Measurements from ENCODE around the gene SH3PXD2A.

Gene SH3PXD2A

GRCh38 chr10:103630156-103630555, 225.2 kb downstream of the SH3PXD2A start:
- H3K27ac ChIP-seq (ENCODE audit: extremely low read depth, low read depth, low read length): no peak overlapping the region
- no peaks in the 10 kb centered on the region for H3K9me3 ChIP-seq (ENCODE audit: control insufficient read depth, insufficient read depth, low read depth, low read length)
- H3K4me3 ChIP-seq (ENCODE audit: low read depth, low read length): no peak overlapping the region
- H3K36me3 ChIP-seq (ENCODE audit: control insufficient read depth in 2 of 2, insufficient read depth in 1 of 2, low read length in 2 of 2): peaks cover 0 to 80% of the 10 kb centered on the region in 2 experiments; a peak in 1 of 3 replicates
- POLR2A ChIA-PET: no interaction called here
- no peak for TF ChIP-seq ZNF341 (tag by site-specific recombination; IDR thresholded peaks at IDR 0.05; ENCODE audit: low read depth)
- no peak for TF ChIP-seq TRIM28 (IDR thresholded peaks at IDR 0.05; ENCODE audit: borderline replicate concordance, low read length)
- peak; percentile 30 for TF ChIP-seq GLIS1 (tag by site-specific recombination; IDR thresholded peaks at IDR 0.05)
- TF ChIP-seq ZNF585B (tag by site-specific recombination; IDR thresholded peaks at IDR 0.05): no peak
- no peak for TF ChIP-seq ZBTB48 (tag by site-specific recombination; IDR thresholded peaks at IDR 0.05)
- no peak for TF ChIP-seq SCRT1 (tag by site-specific recombination; IDR thresholded peaks at IDR 0.05; ENCODE audit: borderline replicate concordance)
- CTCF ChIA-PET: interaction anchor here (1.4 kb wide), 1 partner anchor 56 kb away, joined by 4 read pairs; no protein-coding TSS in a partner anchor
- H3K4me1 ChIP-seq (ENCODE audit: control insufficient read depth, insufficient read depth, low read length): no peaks in the 10 kb centered on the region

DNA sequence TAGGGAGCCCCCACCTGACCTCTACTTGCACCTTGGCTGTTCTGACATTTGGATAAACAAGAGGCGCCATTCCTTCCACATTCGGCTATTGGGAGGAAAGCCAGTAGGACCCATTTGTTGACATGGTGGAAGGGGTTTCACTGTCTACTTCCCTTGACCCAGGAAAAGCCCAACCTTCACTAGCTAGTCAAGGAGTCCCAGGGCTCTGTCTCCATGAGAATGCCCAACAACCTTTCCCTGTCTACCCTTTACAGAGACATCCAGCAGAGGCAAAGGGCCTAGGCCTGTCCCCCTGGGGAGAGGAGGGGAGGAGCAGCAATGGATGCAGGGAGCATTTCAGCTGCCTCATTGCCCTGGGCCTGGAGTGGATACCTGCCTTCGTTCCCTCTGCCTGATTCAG, 225.8 kb downstream of the SH3PXD2A start:
- TF ChIP-seq ZNF449 (tag by site-specific recombination; IDR thresholded peaks at IDR 0.05): peak; percentile 91
- TF ChIP-seq, protein P1, sequence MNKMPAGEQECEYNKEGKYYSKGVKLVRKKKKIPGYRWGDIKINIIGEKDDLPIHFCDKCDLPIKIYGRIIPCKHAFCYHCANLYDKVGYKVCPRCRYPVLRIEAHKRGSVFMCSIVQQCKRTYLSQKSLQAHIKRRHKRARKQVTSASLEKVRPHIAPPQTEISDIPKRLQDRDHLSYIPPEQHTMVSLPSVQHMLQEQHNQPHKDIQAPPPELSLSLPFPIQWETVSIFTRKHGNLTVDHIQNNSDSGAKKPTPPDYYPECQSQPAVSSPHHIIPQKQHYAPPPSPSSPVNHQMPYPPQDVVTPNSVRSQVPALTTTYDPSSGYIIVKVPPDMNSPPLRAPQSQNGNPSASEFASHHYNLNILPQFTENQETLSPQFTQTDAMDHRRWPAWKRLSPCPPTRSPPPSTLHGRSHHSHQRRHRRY (tag by site-specific recombination; IDR thresholded peaks at IDR 0.05): no peak
- H3K4me1 ChIP-seq (ENCODE audit: control insufficient read depth, insufficient read depth, low read length): no peaks in the 10 kb centered on the region
- H3K36me3 ChIP-seq (ENCODE audit: control insufficient read depth in 2 of 2, insufficient read depth in 1 of 2, low read length in 2 of 2): peaks cover 0 to 80% of the 10 kb centered on the region in 2 experiments; a peak in 1 of 3 replicates
- no peak overlapping the region for H3K27ac ChIP-seq (ENCODE audit: extremely low read depth, low read depth, low read length)
- H3K4me3 ChIP-seq (ENCODE audit: low read depth, low read length): no peak overlapping the region
- POLR2A ChIA-PET: no interaction called here
- CTCF ChIA-PET: interaction anchor here (1.4 kb wide), 1 partner anchor 56 kb away, joined by 4 read pairs; no protein-coding TSS in a partner anchor
- no peaks in the 10 kb centered on the region for H3K9me3 ChIP-seq (ENCODE audit: control insufficient read depth, insufficient read depth, low read depth, low read length)

DNA sequence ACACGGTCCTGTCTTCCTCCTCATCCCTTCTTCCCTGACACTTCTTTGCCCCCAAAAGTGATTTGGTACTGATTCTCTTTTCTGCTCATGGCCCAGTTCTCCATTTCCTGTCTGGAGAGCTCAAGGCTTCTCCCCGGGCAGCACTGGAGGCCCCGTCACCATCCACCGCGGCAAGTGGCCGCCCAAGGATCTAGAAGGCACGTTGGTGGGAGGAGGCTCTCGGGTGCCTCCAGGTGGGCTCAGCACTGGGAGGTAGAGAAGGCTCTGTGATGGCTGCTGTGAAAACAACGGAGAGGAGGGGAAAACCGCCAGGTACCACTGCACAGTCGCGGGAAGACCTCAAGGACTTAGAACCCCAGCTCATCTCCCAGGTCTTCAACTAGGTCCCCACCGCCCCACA, 227.5 kb downstream of the SH3PXD2A start:
- ChIA-PET POLR2A (no interaction called here), CTCF (interaction anchor here (0.7 to 1.0 kb wide), 3 partner anchors 29 to 58 kb away, joined by 3 to 5 read pairs (median 3); no protein-coding TSS in a partner anchor)
- Histone ChIP-seq H3K4me1 (ENCODE audit: control insufficient read depth, insufficient read depth, low read length) (no peaks in the 10 kb centered on the region), H3K4me3 (ENCODE audit: low read depth, low read length) (no peak overlapping the region), H3K36me3 (ENCODE audit: control insufficient read depth in 2 of 2, insufficient read depth in 1 of 2, low read length in 2 of 2) (peaks cover 0 to 87% of the 10 kb centered on the region in 2 experiments; a peak in 1 of 3 replicates), H3K27ac (ENCODE audit: extremely low read depth, low read depth, low read length) (no peak overlapping the region), H3K9me3 (ENCODE audit: control insufficient read depth, insufficient read depth, low read depth, low read length) (no peaks in the 10 kb centered on the region)
- TF ChIP-seq ZNF16 (tag by site-specific recombination; IDR thresholded peaks at IDR 0.05; ENCODE audit: low read depth): no peak
- TF ChIP-seq ZNF629 (tag by site-specific recombination; IDR thresholded peaks at IDR 0.05): no peak
- no peak for TF ChIP-seq KLF16 (tag by site-specific recombination; IDR thresholded peaks at IDR 0.05)
- TF ChIP-seq ZNF280C (tag by site-specific recombination; IDR thresholded peaks at IDR 0.05): no peak
- no peak for TF ChIP-seq ZEB2 (tag by site-specific recombination; IDR thresholded peaks at IDR 0.05)
- TF ChIP-seq, protein P2, sequence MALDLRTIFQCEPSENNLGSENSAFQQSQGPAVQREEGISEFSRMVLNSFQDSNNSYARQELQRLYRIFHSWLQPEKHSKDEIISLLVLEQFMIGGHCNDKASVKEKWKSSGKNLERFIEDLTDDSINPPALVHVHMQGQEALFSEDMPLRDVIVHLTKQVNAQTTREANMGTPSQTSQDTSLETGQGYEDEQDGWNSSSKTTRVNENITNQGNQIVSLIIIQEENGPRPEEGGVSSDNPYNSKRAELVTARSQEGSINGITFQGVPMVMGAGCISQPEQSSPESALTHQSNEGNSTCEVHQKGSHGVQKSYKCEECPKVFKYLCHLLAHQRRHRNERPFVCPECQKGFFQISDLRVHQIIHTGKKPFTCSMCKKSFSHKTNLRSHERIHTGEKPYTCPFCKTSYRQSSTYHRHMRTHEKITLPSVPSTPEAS (tag by site-specific recombination; IDR thresholded peaks at IDR 0.05): no peak
- TF ChIP-seq, protein P3, sequence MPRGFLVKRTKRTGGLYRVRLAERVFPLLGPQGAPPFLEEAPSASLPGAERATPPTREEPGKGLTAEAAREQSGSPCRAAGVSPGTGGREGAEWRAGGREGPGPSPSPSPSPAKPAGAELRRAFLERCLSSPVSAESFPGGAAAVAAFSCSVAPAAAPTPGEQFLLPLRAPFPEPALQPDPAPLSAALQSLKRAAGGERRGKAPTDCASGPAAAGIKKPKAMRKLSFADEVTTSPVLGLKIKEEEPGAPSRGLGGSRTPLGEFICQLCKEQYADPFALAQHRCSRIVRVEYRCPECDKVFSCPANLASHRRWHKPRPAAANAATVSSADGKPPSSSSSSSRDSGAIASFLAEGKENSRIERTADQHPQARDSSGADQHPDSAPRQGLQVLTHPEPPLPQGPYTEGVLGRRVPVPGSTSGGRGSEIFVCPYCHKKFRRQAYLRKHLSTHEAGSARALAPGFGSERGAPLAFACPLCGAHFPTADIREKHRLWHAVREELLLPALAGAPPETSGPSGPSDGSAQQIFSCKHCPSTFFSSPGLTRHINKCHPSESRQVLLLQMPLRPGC (tag by site-specific recombination; IDR thresholded peaks at IDR 0.05): no peak
- TF ChIP-seq ZNF211 (tag by site-specific recombination; IDR thresholded peaks at IDR 0.05; ENCODE audit: low read depth): no peak
- no peak for TF ChIP-seq SP7 (tag by site-specific recombination; IDR thresholded peaks at IDR 0.05)
- TF ChIP-seq, protein P4, sequence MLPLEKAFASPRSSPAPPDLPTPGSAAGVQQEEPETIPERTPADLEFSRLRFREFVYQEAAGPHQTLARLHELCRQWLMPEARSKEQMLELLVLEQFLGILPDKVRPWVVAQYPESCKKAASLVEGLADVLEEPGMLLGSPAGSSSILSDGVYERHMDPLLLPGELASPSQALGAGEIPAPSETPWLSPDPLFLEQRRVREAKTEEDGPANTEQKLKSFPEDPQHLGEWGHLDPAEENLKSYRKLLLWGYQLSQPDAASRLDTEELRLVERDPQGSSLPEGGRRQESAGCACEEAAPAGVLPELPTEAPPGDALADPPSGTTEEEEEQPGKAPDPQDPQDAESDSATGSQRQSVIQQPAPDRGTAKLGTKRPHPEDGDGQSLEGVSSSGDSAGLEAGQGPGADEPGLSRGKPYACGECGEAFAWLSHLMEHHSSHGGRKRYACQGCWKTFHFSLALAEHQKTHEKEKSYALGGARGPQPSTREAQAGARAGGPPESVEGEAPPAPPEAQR (tag by site-specific recombination; IDR thresholded peaks at IDR 0.05): no peak
- TF ChIP-seq ZNF366 (tag by site-specific recombination; conservative IDR thresholded peaks at IDR 0.05): no peak
- TF ChIP-seq FEZF1 (tag by site-specific recombination; IDR thresholded peaks at IDR 0.05): no peak
- no peak for TF ChIP-seq ZNF362 (tag by site-specific recombination; IDR thresholded peaks at IDR 0.05)
- TF ChIP-seq ZNF174 (tag by site-specific recombination; IDR thresholded peaks at IDR 0.05): no peak
